GM20000 (cell line): Measurements from ENCODE around the gene LMNTD2.

Source experiments
- DNase-seq: peaks from one replicate; pipeline ENCODE4 v3.0.0; 2012; ENCODE audit warnings: low spot score
- CTCF ChIP-seq: IDR thresholded peaks from 2 replicates; pipeline ENCODE4 v1.5.1; 2012; ENCODE audit warnings: mild to moderate bottlenecking, control low read depth; ENCODE audit errors: extremely low read depth, missing control alignments

The LMNTD2 gene

GRCh38 chr11:560305-561147 is at the start of gene LMNTD2, which contains the start of gene RASSF7:
Gene LMNTD2, minus strand, starts transcription at chr11:560738. Its CDS starts 22 bp downstream, at chr11:560716.
Gene RASSF7, plus strand, starts transcription at chr11:560970. Its CDS starts 799 bp downstream, at chr11:561769.
- DNase-seq, result peak; percentile 100
- TF ChIP-seq CTCF, result no peak

GRCh38 chr11:609341-609811 is 48.8 kb upstream of the LMNTD2 start:
- DNase-seq, result no peak
- TF ChIP-seq CTCF, result no peak

- no peak for DNase-seq
- TF ChIP-seq CTCF, result no peak
Measured at GRCh38 chr11:608791-609251, 48.3 kb upstream of the LMNTD2 start.

GRCh38 chr11:607971-608659 is 47.6 kb upstream of the LMNTD2 start:
- DNase-seq, result no peak
- TF ChIP-seq CTCF, result no peak

GRCh38 chr11:607020-607780 is 46.7 kb upstream of the LMNTD2 start:
- no peak for TF ChIP-seq CTCF
- no peak for DNase-seq

- no peak for TF ChIP-seq CTCF
- no peak for DNase-seq
Measured at GRCh38 chr11:606245-606644, 45.7 kb upstream of the LMNTD2 start.
